Measurements from ENCODE around the gene PRPF31.
"Not testable (repeated sequence)": the region's sequence is repeated elsewhere in the genome, so short reads cannot be mapped to it uniquely, and the experiment has no call there.

PRPF31 gene, protein sequence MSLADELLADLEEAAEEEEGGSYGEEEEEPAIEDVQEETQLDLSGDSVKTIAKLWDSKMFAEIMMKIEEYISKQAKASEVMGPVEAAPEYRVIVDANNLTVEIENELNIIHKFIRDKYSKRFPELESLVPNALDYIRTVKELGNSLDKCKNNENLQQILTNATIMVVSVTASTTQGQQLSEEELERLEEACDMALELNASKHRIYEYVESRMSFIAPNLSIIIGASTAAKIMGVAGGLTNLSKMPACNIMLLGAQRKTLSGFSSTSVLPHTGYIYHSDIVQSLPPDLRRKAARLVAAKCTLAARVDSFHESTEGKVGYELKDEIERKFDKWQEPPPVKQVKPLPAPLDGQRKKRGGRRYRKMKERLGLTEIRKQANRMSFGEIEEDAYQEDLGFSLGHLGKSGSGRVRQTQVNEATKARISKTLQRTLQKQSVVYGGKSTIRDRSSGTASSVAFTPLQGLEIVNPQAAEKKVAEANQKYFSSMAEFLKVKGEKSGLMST

DNA sequence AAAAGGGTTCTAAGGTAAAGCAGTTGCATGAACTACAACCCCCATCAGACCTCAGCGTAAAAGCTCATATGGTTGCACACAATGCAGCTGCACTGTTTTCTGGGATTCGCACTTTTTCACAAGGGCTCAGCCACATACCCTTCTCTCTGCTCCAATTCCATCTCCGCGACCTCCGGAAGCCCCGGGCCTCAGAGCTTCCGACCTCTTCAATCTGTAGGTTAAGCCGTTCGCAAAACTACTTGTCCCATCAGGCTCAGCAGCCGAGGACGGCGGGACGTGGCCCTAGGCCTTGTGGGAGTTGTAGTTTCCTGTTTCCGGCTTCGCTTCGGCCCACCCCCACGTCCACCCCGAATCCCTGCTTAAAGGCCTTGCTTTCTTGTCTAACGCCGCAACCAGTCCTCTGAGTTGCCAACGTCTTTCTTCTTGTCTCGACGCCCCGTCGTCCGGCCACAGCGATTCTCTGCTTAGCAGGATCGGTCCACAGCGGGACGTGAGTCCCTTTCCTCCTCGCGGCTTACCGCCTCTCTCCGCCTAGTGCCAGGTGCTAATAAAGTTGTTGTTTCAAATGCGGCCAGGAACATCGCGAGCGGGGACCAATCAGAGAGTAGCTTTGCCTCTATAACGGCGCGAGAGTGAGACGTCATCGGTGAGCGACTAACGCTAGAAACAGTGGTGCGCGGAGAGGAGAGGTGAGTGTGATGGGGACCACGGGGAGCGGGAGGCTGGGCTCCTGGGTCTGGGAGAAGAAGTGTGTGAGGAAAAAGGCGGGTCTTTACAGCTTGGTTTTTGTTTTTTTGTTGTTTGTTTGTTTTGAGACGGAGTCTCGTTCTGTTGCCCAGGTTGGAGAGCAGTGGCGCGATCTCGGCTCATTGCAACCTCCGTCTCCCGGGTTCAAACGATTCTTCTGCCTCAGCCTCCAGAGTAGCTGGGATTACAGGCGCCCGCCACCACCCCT lies at the start of gene PRPF31, which contains the start of gene TFPT:
PRPF31 (plus strand) TSS at position 646 of the 955 bp plus-strand sequence. CDS start 2,525 bp downstream, outside the sequence.
TFPT (minus strand) TSS at position 549 of the 955 bp plus-strand sequence; CDS start at position 161, 388 bp downstream.
- DNase-seq: peak; percentile 99

- no peak for DNase-seq
Observed at GRCh38 chr19:54069470-54069869, 46.1 kb upstream of the PRPF31 start.

- DNase-seq: no peak
Observed at GRCh38 chr19:54073829-54074228, 41.7 kb upstream of the PRPF31 start.

DNA sequence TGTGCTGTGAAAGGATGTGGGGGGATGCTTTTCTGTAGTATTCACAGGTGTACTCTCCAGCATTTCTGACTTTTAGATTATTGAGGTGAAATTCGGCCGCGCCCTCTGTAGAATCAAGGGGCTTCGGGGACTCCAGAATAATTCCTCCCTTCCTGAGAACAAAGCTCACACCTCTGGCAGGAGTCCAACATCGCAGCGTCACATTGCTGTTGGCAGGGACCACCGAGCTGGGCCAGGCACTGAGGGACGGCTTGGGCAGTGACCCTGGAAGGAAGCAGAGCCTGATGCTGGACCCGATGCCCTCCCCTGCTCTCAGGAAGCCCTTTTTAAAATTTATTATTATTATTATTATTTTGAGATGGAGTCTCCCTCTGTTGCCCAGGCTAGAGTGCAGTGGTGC lies 40.7 kb upstream of the PRPF31 start:
- no peak for DNase-seq

DNA sequence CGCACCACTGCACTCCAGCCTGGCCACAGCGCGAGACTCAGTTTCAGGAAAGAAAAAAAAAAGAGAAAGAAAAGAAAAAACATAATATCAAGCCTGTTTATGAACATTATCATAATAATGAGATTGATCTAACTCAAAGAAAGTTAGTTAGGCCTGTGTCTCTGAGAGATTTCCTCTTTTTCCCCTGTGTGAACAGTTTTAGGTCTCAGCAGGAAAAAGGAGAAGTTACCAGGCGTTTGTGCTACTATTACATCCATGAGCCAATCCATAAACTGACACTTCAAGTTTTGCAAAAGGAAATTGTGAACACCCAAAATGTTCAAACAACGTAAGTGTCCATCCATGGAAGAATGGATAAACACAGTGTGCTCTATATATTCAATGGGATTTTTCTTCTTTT lies 38.2 kb upstream of the PRPF31 start:
- no peak for DNase-seq

GRCh38 chr19:54081032-54081431 lies 34.5 kb upstream of the PRPF31 start, which contains the start of gene TARM1:
Gene TARM1, minus strand, starts transcription at chr19:54081365. Its CDS starts 25 bp downstream, at chr19:54081340.
- DNase-seq: no peak

GRCh38 chr19:54084410-54084809 lies 31.1 kb upstream of the PRPF31 start:
- no peak for DNase-seq

DNA sequence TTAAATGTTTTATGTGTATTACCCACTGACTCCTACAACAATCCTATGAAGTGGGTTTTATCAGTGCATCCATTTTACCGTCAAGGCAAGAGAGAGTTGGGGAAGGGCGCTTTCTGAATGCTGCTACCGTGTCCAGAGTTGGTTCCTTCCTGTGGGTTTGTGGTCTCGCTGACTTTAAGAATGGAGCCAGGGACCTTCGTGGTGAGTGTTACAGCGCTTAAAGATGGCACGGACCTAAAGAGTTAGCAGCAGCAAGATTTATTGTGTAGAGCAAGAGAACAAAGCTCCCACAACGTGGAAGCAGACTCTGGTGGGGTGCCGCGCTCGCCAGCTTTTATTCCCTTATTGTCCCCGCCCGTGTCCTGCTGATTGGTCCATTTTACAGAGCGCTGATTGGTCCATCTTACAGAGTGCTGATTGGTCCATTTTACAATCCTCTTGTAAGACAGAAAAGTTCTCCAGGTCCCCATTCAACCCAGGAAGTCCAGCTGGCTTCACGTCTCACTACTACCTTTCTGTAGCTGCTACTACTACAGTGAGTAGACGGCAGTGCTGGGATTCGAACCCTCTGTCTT lies 21.0 kb upstream of the PRPF31 start:
- DNase-seq: no peak

- DNase-seq: no peak
Observed at GRCh38 chr19:54095136-54095858, 20.3 kb upstream of the PRPF31 start.

DNA sequence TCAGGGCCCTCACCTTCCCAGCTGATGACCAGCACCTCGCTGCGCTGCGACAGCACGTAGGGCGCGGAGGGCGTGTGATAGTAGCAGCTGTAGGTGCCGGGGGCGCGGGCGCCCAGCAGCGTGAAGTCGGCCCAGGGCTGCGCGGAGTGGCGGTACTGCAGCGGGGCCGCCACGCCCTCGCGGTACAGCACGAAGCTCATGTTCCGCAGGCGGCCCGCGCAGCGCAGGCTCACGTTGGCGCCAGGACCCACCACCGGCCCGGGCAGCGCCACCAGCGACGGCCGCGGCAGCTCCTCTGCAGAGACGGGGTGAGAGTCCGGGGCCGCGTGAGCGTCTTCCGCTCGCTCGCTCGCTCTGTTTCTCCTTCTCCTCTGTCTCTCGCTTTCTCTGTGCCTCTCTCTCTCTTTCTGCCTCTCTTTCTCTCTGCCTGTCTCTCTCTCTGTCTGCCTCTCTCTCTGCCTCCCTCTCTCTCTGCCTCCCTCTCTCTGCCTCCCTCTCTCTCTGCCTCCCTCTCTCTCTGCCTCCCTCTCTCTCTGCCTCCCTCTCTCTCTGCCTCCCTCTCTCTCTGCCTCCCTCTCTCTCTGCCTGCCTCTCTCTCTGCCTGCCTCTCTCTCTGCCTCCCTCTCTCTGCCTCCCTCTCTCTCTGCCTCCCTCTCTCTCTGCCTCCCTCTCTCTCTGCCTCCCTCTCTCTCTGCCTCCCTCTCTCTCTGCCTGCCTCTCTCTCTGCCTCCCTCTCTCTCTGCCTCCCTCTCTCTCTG lies 19.5 kb upstream of the PRPF31 start:
- DNase-seq: peak; percentile 9

- DNase-seq: peak; percentile 15
Observed at GRCh38 chr19:54096617-54097106, 18.9 kb upstream of the PRPF31 start.

- DNase-seq: no peak
Observed at GRCh38 chr19:54099190-54099902, 16.2 kb upstream of the PRPF31 start.

GRCh38 chr19:54099903-54100255 lies 15.7 kb upstream of the PRPF31 start:
- DNase-seq: not testable (repeated sequence)

DNA sequence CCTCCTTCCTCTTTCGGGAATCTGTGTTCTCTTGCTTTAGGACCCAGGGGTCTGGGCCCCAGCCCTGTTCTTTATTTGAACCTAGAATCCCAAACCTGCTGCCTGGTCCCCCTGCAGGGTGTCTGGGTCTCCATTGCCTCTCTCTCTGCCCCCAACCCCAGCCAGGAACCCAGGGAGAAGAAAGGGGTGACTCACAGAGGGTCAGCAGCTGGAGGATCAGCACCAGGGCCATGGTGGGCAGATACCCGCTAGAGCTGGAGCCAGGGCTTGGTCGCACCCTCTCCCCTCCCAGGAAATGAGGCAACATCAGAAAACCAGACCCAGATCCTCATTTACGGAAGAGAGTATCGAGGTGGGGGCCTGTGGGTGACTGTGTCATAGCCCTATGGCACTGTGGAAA lies 15.0 kb upstream of the PRPF31 start, which contains the start of gene OSCAR:
OSCAR (minus strand) TSS at position 243 of the 400 bp plus-strand sequence; CDS start at position 232, 11 bp downstream.
- DNase-seq: no peak

GRCh38 chr19:54102421-54103169 lies 13.0 kb upstream of the PRPF31 start, which contains the start of gene NDUFA3:
Gene NDUFA3, plus strand, starts transcription at chr19:54102855. Its CDS starts 24 bp downstream, at chr19:54102879.
- peak; percentile 91 for DNase-seq

GRCh38 chr19:54104998-54105715 lies 10.4 kb upstream of the PRPF31 start:
- DNase-seq: no peak

DNA sequence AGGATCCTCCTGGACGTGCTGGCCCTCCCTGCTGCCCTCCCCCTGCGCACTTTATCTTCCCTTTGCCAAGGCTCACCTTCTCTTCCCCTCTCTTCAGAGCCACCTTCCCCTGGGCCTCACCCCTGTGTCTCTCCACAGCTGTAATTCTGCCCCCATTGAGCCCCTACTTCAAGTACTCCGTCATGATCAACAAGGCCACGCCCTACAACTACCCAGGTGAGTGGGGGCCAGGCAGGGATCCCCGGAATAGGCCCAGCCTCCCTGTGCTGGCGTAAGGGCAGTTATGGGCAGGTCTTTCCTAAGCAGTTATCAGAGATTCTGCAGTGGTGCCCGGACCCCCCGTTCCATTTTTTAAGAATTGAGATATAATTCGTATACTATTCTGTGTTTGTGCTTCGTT lies 9.8 kb upstream of the PRPF31 start:
- no peak for DNase-seq

- DNase-seq: no peak
Observed at GRCh38 chr19:54106716-54107115, 8.8 kb upstream of the PRPF31 start.

Measured in kidney glomerular epithelial cell (primary cell).